ENCODE measurements around the gene FRMD4A. TPM values are rescaled to one million over a fixed set of nuclear protein-coding genes. Genes with fewer than 3 reads are reported as not detected.

The FRMD4A gene
- polyA plus RNA-seq, 1 of the 3 experiments (the other 2 are of a cell fraction) = 37.7 TPM

DNA sequence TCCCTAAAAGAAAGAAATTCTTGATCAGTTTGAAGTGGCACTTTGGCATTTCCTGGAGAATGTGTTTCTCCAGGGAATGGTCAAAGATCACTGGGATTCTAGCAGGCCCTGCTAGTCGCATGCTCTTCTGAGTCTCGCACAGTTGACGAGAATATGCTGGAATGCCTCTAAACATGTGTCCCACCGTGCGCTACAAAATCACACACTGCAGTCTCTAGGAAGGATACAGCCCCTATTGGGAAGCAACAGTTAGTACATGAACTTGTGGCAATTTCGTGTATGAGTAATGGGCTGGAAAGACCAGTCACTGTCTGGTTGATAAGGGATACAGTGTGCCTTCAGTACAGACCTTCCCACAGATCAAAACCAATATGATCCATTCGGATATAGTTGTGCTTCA is 486.1 kb downstream of the FRMD4A start:
- Histone ChIP-seq H2AFZ (ENCODE audit: low read depth) (no peak overlapping the region), H3K9me2 (no peaks in the 10 kb centered on the region), H3K9ac (no peak overlapping the region), H3K27ac (ENCODE audit: low read depth in 2 of 2, low read length in 1 of 2) (peak overlapping the region in 1 of 2 experiments; percentile 20; a peak in 2 of 4 replicates), H3K36me3 (replicated peaks in 1 of 2; ENCODE audit: control insufficient read depth in 1 of 2, insufficient read depth in 2 of 2, low read length in 1 of 2) (peaks cover 0 to 16% of the 10 kb centered on the region in 2 experiments), H3K9me3 (no peaks in the 10 kb centered on the region), H3F3A (replicated peaks; ENCODE audit: insufficient read depth) (no peaks in the 10 kb centered on the region), H3K4me3 (ENCODE audit: low read depth in 2 of 2, low read length in 1 of 2) (no peak overlapping the region), H3K27me3 (ENCODE audit: insufficient read depth) (no peaks in the 10 kb centered on the region), H3K4me1 (ENCODE audit: control insufficient read depth in 1 of 2, insufficient read depth in 2 of 2, low read depth in 1 of 2, low read length in 1 of 2) (peaks cover 7 to 28% of the 10 kb centered on the region in 2 experiments), H3K79me2 (ENCODE audit: insufficient read depth) (peaks cover 90% of the 10 kb centered on the region), H4K20me1 (ENCODE audit: insufficient read depth) (peaks cover 12% of the 10 kb centered on the region), H3K4me2 (no peak overlapping the region)
- 95% methylated on average over 7 of the region's 7 CpGs for WGBS (ENCODE audit: low lambda C conversion rate)
- DNase-seq = no peak
- CTCF ChIA-PET = no interaction called here
- TF ChIP-seq ELF1 (IDR thresholded peaks at IDR 0.05) (no peak), MEF2A (IDR thresholded peaks at IDR 0.05; ENCODE audit: borderline replicate concordance, low read depth) (no peak), IRF3 (IDR thresholded peaks at IDR 0.05; ENCODE audit: low read depth, low read length) (no peak), RAD21 (IDR thresholded peaks at IDR 0.05; ENCODE audit: low read length) (no peak), EP300 (IDR thresholded peaks at IDR 0.05; ENCODE audit: borderline replicate concordance in 1 of 2, low read depth in 1 of 2, low read length in 1 of 2) (no peak)
- TF ChIP-seq, protein P1, sequence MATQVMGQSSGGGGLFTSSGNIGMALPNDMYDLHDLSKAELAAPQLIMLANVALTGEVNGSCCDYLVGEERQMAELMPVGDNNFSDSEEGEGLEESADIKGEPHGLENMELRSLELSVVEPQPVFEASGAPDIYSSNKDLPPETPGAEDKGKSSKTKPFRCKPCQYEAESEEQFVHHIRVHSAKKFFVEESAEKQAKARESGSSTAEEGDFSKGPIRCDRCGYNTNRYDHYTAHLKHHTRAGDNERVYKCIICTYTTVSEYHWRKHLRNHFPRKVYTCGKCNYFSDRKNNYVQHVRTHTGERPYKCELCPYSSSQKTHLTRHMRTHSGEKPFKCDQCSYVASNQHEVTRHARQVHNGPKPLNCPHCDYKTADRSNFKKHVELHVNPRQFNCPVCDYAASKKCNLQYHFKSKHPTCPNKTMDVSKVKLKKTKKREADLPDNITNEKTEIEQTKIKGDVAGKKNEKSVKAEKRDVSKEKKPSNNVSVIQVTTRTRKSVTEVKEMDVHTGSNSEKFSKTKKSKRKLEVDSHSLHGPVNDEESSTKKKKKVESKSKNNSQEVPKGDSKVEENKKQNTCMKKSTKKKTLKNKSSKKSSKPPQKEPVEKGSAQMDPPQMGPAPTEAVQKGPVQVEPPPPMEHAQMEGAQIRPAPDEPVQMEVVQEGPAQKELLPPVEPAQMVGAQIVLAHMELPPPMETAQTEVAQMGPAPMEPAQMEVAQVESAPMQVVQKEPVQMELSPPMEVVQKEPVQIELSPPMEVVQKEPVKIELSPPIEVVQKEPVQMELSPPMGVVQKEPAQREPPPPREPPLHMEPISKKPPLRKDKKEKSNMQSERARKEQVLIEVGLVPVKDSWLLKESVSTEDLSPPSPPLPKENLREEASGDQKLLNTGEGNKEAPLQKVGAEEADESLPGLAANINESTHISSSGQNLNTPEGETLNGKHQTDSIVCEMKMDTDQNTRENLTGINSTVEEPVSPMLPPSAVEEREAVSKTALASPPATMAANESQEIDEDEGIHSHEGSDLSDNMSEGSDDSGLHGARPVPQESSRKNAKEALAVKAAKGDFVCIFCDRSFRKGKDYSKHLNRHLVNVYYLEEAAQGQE (IDR thresholded peaks at IDR 0.05; ENCODE audit: low read depth, low read length) = no peak
- POLR2A ChIA-PET = no interaction called here

DNA sequence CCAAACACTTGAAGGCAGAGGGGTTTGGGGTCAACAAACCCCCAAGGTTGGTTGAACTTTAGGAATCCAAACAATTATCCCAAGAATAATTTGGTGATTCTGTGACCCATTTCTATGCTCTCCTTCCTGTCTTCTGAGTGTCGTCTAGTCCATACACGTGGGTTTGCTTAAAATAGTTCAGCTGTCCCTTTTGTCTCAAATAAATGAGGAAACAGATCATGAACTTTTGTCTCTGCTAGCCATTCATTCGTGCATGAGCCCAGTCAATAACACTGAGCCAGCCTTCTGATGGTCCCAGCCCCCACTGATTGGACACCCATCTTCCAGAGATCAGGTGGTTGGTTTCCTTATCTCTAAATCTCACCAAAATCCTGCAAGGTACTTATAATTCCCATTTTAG is 488.6 kb downstream of the FRMD4A start:
- no peak overlapping the region for H2AFZ ChIP-seq (ENCODE audit: low read depth)
- CTCF ChIA-PET = no interaction called here
- H3F3A ChIP-seq (replicated peaks; ENCODE audit: insufficient read depth) = no peaks in the 10 kb centered on the region
- H3K79me2 ChIP-seq (ENCODE audit: insufficient read depth) = peaks cover 89% of the 10 kb centered on the region
- H3K9me3 ChIP-seq = no peaks in the 10 kb centered on the region
- POLR2A ChIA-PET = no interaction called here
- peaks cover 7 to 13% of the 10 kb centered on the region in 2 experiments; a peak in 3 of 4 replicates for H3K4me1 ChIP-seq (ENCODE audit: control insufficient read depth in 1 of 2, insufficient read depth in 2 of 2, low read depth in 1 of 2, low read length in 1 of 2)
- H3K9ac ChIP-seq = no peak overlapping the region
- 86% methylated on average over 3 of the region's 3 CpGs for WGBS (ENCODE audit: low lambda C conversion rate)
- no peaks in the 10 kb centered on the region for H3K27me3 ChIP-seq (ENCODE audit: insufficient read depth)
- no peak for DNase-seq
- H3K4me2 ChIP-seq = no peak overlapping the region
- no peak overlapping the region for H3K27ac ChIP-seq (ENCODE audit: low read depth in 2 of 2, low read length in 1 of 2)
- no peaks in the 10 kb centered on the region for H3K9me2 ChIP-seq
- no peak overlapping the region for H3K4me3 ChIP-seq (ENCODE audit: low read depth in 2 of 2, low read length in 1 of 2)
- H3K36me3 ChIP-seq (replicated peaks in 1 of 2; ENCODE audit: control insufficient read depth in 1 of 2, insufficient read depth in 2 of 2, low read length in 1 of 2) = peaks cover 0 to 11% of the 10 kb centered on the region in 2 experiments
- H4K20me1 ChIP-seq (ENCODE audit: insufficient read depth) = peaks cover 6% of the 10 kb centered on the region; the same call in 1 of the 2 replicates
- TF ChIP-seq TCF12 (IDR thresholded peaks at IDR 0.05) (no peak), MEF2A (IDR thresholded peaks at IDR 0.05; ENCODE audit: borderline replicate concordance, low read depth) (no peak), RAD21 (IDR thresholded peaks at IDR 0.05; ENCODE audit: low read length) (no peak), MAX (IDR thresholded peaks at IDR 0.05; ENCODE audit: low read depth) (no peak), RFX5 (IDR thresholded peaks at IDR 0.05; ENCODE audit: low read length) (no peak), NFIC (IDR thresholded peaks at IDR 0.05; ENCODE audit: borderline replicate concordance) (no peak), TAF1 (IDR thresholded peaks at IDR 0.05; ENCODE audit: borderline replicate concordance, low read depth, low read length) (no peak), YY1 (IDR thresholded peaks at IDR 0.05; ENCODE audit: low read depth) (no peak), MXI1 (IDR thresholded peaks at IDR 0.05; ENCODE audit: low read depth, low read length) (no peak), CHD2 (IDR thresholded peaks at IDR 0.05; ENCODE audit: low read length, partially characterized antibody) (no peak), ELF1 (IDR thresholded peaks at IDR 0.05) (no peak), JUND (IDR thresholded peaks at IDR 0.05) (no peak), SIN3A (IDR thresholded peaks at IDR 0.05; ENCODE audit: borderline replicate concordance, low read depth, low read length) (no peak), EZH2phosphoT487 (IDR thresholded peaks at IDR 0.05; ENCODE audit: borderline replicate concordance, low read depth) (no peak)
- TF ChIP-seq, protein P2, sequence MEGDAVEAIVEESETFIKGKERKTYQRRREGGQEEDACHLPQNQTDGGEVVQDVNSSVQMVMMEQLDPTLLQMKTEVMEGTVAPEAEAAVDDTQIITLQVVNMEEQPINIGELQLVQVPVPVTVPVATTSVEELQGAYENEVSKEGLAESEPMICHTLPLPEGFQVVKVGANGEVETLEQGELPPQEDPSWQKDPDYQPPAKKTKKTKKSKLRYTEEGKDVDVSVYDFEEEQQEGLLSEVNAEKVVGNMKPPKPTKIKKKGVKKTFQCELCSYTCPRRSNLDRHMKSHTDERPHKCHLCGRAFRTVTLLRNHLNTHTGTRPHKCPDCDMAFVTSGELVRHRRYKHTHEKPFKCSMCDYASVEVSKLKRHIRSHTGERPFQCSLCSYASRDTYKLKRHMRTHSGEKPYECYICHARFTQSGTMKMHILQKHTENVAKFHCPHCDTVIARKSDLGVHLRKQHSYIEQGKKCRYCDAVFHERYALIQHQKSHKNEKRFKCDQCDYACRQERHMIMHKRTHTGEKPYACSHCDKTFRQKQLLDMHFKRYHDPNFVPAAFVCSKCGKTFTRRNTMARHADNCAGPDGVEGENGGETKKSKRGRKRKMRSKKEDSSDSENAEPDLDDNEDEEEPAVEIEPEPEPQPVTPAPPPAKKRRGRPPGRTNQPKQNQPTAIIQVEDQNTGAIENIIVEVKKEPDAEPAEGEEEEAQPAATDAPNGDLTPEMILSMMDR (IDR thresholded peaks at IDR 0.05) = no peak
